Naive B cell (primary cell): ENCODE data around the gene TRPC4AP. TPM values are rescaled to one million over a fixed set of nuclear protein-coding genes. Genes with fewer than 3 reads are reported as not detected.
A peak's percentile ranks its signal among the peaks of the same experiment; 100 is the strongest.

Experiments
- ATAC-seq, 2 donors: fragments of 150-1000 bp; cut with Tn5 transposase; 2 replicates each; pipeline ENCODE4 v1.10.0; 2021; ENCODE audit warnings: low read depth in 2 of 2, mild to moderate bottlenecking in 2 of 2, moderate library complexity in 2 of 2
- DNase-seq: peaks from one replicate; pipeline ENCODE4 v3.0.0; 2022
- H3K27ac Mint-ChIP-seq, 6 donors: one replicate each; pipeline ENCODE4 v1.8.0; 2020 to 2022; ENCODE audit warnings: mild to moderate bottlenecking in 6 of 6, mixed read lengths in 6 of 6, moderate library complexity in 5 of 6, inconsistent platforms in 2 of 6
- H3K27me3 Mint-ChIP-seq, 3 donors: one replicate each; pipeline ENCODE4 v1.8.0; 2021 to 2022; ENCODE audit warnings: mixed read lengths in 3 of 3, mild to moderate bottlenecking in 1 of 3
- H3K36me3 Mint-ChIP-seq, 2 donors: one replicate each; pipeline ENCODE4 v1.8.0; 2020 to 2022; ENCODE audit warnings: mixed read lengths in 2 of 2, inconsistent platforms in 1 of 2, mild to moderate bottlenecking in 1 of 2
- H3K4me1 Mint-ChIP-seq, 3 donors: one replicate each; pipeline ENCODE4 v1.8.0; 2020 to 2022; ENCODE audit warnings: mixed read lengths in 3 of 3, inconsistent platforms in 1 of 3, mild to moderate bottlenecking in 1 of 3, moderate library complexity in 1 of 3
- H3K4me3 Mint-ChIP-seq, 8 donors: one replicate each; pipeline ENCODE4 v1.8.0; 2020 to 2022; ENCODE audit warnings: mild to moderate bottlenecking in 8 of 8, mixed read lengths in 8 of 8, moderate library complexity in 8 of 8, inconsistent platforms in 2 of 8
- H3K9me3 Mint-ChIP-seq, 7 donors: one replicate each; pipeline ENCODE4 v1.8.0; 2020 to 2022; ENCODE audit warnings: mixed read lengths in 7 of 7, mild to moderate bottlenecking in 5 of 7, inconsistent platforms in 2 of 7, moderate library complexity in 1 of 7
- polyA plus RNA-seq, 6 donors: library from polyadenylated mRNA; unstranded; fragments of 300-500 nt; fragmentation: Illumina TruSeq; gene quantifications; one replicate each; pipeline ENCODE4 v1.2.3, GENCODE V29; 2021; ENCODE audit warnings: low read depth in 6 of 6

The TRPC4AP gene
- polyA plus RNA-seq, 6 donors from 2014 or later, result 37.1 to 63.2 (median 51.2) TPM

- ATAC-seq (no peak), DNase-seq (no peak)
- Mint-ChIP-seq H3K9me3 (no peaks in the 10 kb centered on the region), H3K36me3 (no peaks in the 10 kb centered on the region), H3K4me1 (peaks cover 0 to 6% (median 3%) of the 10 kb centered on the region in 3 donors), H3K27ac (peak overlapping the region in 3 of 6 donors; percentile 47 to 66 (median 62)), H3K27me3 (peaks cover 4 to 34% (median 31%) of the 10 kb centered on the region in 3 donors), H3K4me3 (no peak overlapping the region)
These were observed 106.0 kb downstream of the TRPC4AP start for GRCh38 chr20:34986311-34987287.

GRCh38 chr20:34985461-34986310, 106.9 kb downstream of the TRPC4AP start:
- DNase-seq (no peak), ATAC-seq (no peak)
- H3K9me3 Mint-ChIP-seq, result no peaks in the 10 kb centered on the region
- peak overlapping the region in 2 of 6 donors; percentile 62 to 84 for H3K27ac Mint-ChIP-seq
- no peaks in the 10 kb centered on the region for H3K36me3 Mint-ChIP-seq
- H3K4me3 Mint-ChIP-seq, result peak overlapping the region in 2 of 8 donors; percentile 42 to 55
- peaks cover 0 to 6% (median 3%) of the 10 kb centered on the region in 3 donors for H3K4me1 Mint-ChIP-seq
- peaks cover 9 to 44% (median 40%) of the 10 kb centered on the region in 3 donors for H3K27me3 Mint-ChIP-seq

- H3K36me3 Mint-ChIP-seq, result no peaks in the 10 kb centered on the region
- H3K27ac Mint-ChIP-seq, result peak overlapping the region in 1 of 6 donors; percentile 59
- H3K9me3 Mint-ChIP-seq, result no peaks in the 10 kb centered on the region
- peaks cover 0 to 6% (median 3%) of the 10 kb centered on the region in 3 donors for H3K4me1 Mint-ChIP-seq
- no peak overlapping the region for H3K4me3 Mint-ChIP-seq
- peaks cover 9 to 45% (median 41%) of the 10 kb centered on the region in 3 donors for H3K27me3 Mint-ChIP-seq
- ATAC-seq (no peak), DNase-seq (no peak)
These were observed 107.8 kb downstream of the TRPC4AP start for GRCh38 chr20:34984756-34985261.

- H3K36me3 Mint-ChIP-seq, result no peaks in the 10 kb centered on the region
- no peak overlapping the region for H3K4me3 Mint-ChIP-seq
- H3K4me1 Mint-ChIP-seq, result peaks cover 0 to 6% (median 3%) of the 10 kb centered on the region in 3 donors
- peaks cover 9 to 45% (median 41%) of the 10 kb centered on the region in 3 donors for H3K27me3 Mint-ChIP-seq
- H3K9me3 Mint-ChIP-seq, result no peaks in the 10 kb centered on the region
- DNase-seq, result no peak
- peak overlapping the region in 2 of 6 donors; percentile 47 to 52 for H3K27ac Mint-ChIP-seq
- no peak for ATAC-seq
These were observed 108.4 kb downstream of the TRPC4AP start for GRCh38 chr20:34983995-34984735.

GRCh38 chr20:34983089-34983820, 109.4 kb downstream of the TRPC4AP start:
- DNase-seq (no peak), ATAC-seq (no peak)
- H3K4me1 Mint-ChIP-seq, result peaks cover 0 to 6% (median 3%) of the 10 kb centered on the region in 3 donors
- H3K9me3 Mint-ChIP-seq, result no peaks in the 10 kb centered on the region
- no peaks in the 10 kb centered on the region for H3K36me3 Mint-ChIP-seq
- no peak overlapping the region for H3K4me3 Mint-ChIP-seq
- H3K27me3 Mint-ChIP-seq, result peaks cover 9 to 45% (median 41%) of the 10 kb centered on the region in 3 donors
- H3K27ac Mint-ChIP-seq, result no peak overlapping the region

- H3K4me3 Mint-ChIP-seq, result no peak overlapping the region
- DNase-seq, result no peak
- peak overlapping the region in 1 of 6 donors; percentile 65 for H3K27ac Mint-ChIP-seq
- H3K36me3 Mint-ChIP-seq, result no peaks in the 10 kb centered on the region
- ATAC-seq, result no peak
- H3K9me3 Mint-ChIP-seq, result peaks cover 0 to 2% (median 0%) of the 10 kb centered on the region in 7 donors
- H3K4me1 Mint-ChIP-seq, result peaks cover 0 to 6% (median 3%) of the 10 kb centered on the region in 3 donors
- peaks cover 9 to 52% (median 48%) of the 10 kb centered on the region in 3 donors for H3K27me3 Mint-ChIP-seq
These were observed 110.1 kb downstream of the TRPC4AP start for GRCh38 chr20:34982270-34983088.

- no peaks in the 10 kb centered on the region for H3K36me3 Mint-ChIP-seq
- H3K27me3 Mint-ChIP-seq, result peaks cover 13 to 61% (median 53%) of the 10 kb centered on the region in 3 donors
- H3K4me1 Mint-ChIP-seq, result peaks cover 0 to 6% (median 3%) of the 10 kb centered on the region in 3 donors
- ATAC-seq (no peak), DNase-seq (no peak)
- peaks cover 0 to 2% (median 0%) of the 10 kb centered on the region in 7 donors for H3K9me3 Mint-ChIP-seq
- peak overlapping the region in 1 of 6 donors; percentile 65 for H3K27ac Mint-ChIP-seq
- H3K4me3 Mint-ChIP-seq, result no peak overlapping the region
These were observed 111.9 kb downstream of the TRPC4AP start for GRCh38 chr20:34980543-34981233.

- DNase-seq, result no peak
- no peak overlapping the region for H3K4me3 Mint-ChIP-seq
- peaks cover 0 to 3% (median 3%) of the 10 kb centered on the region in 3 donors for H3K4me1 Mint-ChIP-seq
- no peak for ATAC-seq
- H3K36me3 Mint-ChIP-seq, result no peaks in the 10 kb centered on the region
- H3K27ac Mint-ChIP-seq, result peak overlapping the region in 1 of 6 donors; percentile 20
- H3K9me3 Mint-ChIP-seq, result peaks cover 0 to 2% (median 0%) of the 10 kb centered on the region in 7 donors
- H3K27me3 Mint-ChIP-seq, result peaks cover 13 to 51% (median 51%) of the 10 kb centered on the region in 3 donors
These were observed 113.0 kb downstream of the TRPC4AP start for GRCh38 chr20:34979366-34980153.

- DNase-seq (no peak), ATAC-seq (no peak)
- H3K9me3 Mint-ChIP-seq, result peaks cover 0 to 2% (median 0%) of the 10 kb centered on the region in 7 donors
- peaks cover 0 to 1% (median 0%) of the 10 kb centered on the region in 3 donors for H3K4me1 Mint-ChIP-seq
- peaks cover 13 to 47% (median 42%) of the 10 kb centered on the region in 3 donors for H3K27me3 Mint-ChIP-seq
- peak overlapping the region in 1 of 8 donors; percentile 42 for H3K4me3 Mint-ChIP-seq
- no peak overlapping the region for H3K27ac Mint-ChIP-seq
- no peaks in the 10 kb centered on the region for H3K36me3 Mint-ChIP-seq
These were observed 114.4 kb downstream of the TRPC4AP start for GRCh38 chr20:34978092-34978744.
